Neural cell (in vitro differentiated cells): Measurements from ENCODE around the gene SIX2. TPM values are rescaled to one million over a fixed set of nuclear protein-coding genes. Genes with fewer than 3 reads are reported as not detected.

Experiments used
- H2AFZ ChIP-seq: fragments of 200-600, 300-800 bp; sonication (generic), shearing (Covaris generic); 2 replicates; pipeline ENCODE4 v1.6.0; 2014; ENCODE audit warnings: low read depth, mild to moderate bottlenecking, antibody characterized with exemption, low read length, moderate library complexity
- H3F3A ChIP-seq: fragments of 200-600 bp; shearing (Covaris generic); 2 replicates; pipeline ENCODE4 v1.6.1; 2016; ENCODE audit warnings: mild to moderate bottlenecking, moderate library complexity, mixed read lengths, antibody characterized with exemption, low read length; ENCODE audit not compliant: insufficient read depth, poor library complexity, severe bottlenecking
- H3K27ac ChIP-seq: fragments of 200-600, 300-800 bp; sonication (generic), shearing (Covaris generic); 2 replicates; pipeline ENCODE4 v1.5.1; 2014; ENCODE audit warnings: mild to moderate bottlenecking, low read length, moderate library complexity
- H3K27me3 ChIP-seq: fragments of 300-800, 200-600 bp; sonication (generic), shearing (Covaris generic); 2 replicates; pipeline ENCODE4 v1.6.0; 2014; ENCODE audit warnings: mild to moderate bottlenecking, low read depth, low read length, moderate library complexity; ENCODE audit not compliant: insufficient read depth
- H3K36me3 ChIP-seq: fragments of 300-800, 200-600 bp; sonication (generic), shearing (Covaris generic); 2 replicates; pipeline ENCODE4 v1.5.1; 2014; ENCODE audit warnings: mild to moderate bottlenecking, antibody characterized with exemption, low read length, moderate library complexity; ENCODE audit not compliant: insufficient read depth
- H3K4me2 ChIP-seq: fragments of 300-800, 200-600 bp; sonication (generic), shearing (Covaris generic); 2 replicates; pipeline ENCODE4 v1.6.0; 2014; ENCODE audit warnings: mild to moderate bottlenecking, low read length
- H3K4me3 ChIP-seq: fragments of 300-800, 200-600 bp; sonication (generic), shearing (Covaris generic); 2 replicates; pipeline ENCODE4 v1.5.1; 2014; ENCODE audit warnings: mild to moderate bottlenecking, low read length, moderate library complexity
- H3K79me2 ChIP-seq: fragments of 200-600 bp; shearing (Covaris generic); replicated peaks from 2 replicates; pipeline ENCODE4 v1.6.0; 2014; ENCODE audit warnings: mild to moderate bottlenecking, low read length, moderate library complexity; ENCODE audit not compliant: insufficient read depth
- H3K9ac ChIP-seq: fragments of 300-800, 200-600 bp; sonication (generic), shearing (Covaris generic); 2 replicates; pipeline ENCODE4 v1.6.1; 2016; ENCODE audit warnings: mild to moderate bottlenecking, low read length, mixed read lengths
- H3K9me2 ChIP-seq: fragments of 200-600 bp; shearing (Covaris generic); 2 replicates; pipeline ENCODE4 v1.6.1; 2016; ENCODE audit warnings: mild to moderate bottlenecking, low read length, mixed read lengths; ENCODE audit not compliant: insufficient read depth
- H3K9me3 ChIP-seq: fragments of 200-600, 300-800 bp; sonication (generic), shearing (Covaris generic); 2 replicates; pipeline ENCODE4 v1.6.1; 2016; ENCODE audit warnings: mild to moderate bottlenecking, mixed run types, low read length, moderate library complexity, mixed read lengths
- H4K20me1 ChIP-seq: fragments of 200-600 bp; shearing (Covaris generic); 2 replicates; pipeline ENCODE4 v1.6.1; 2016; ENCODE audit warnings: mild to moderate bottlenecking, mixed run types; ENCODE audit not compliant: insufficient read depth
- EP300 ChIP-seq: fragments of 450-650 bp; conservative IDR thresholded peaks from 2 replicates; pipeline ENCODE4 v1.6.1; 2014; ENCODE audit warnings: antibody characterized with exemption, mild to moderate bottlenecking, moderate library complexity; ENCODE audit not compliant: poor library complexity, severe bottlenecking
- EZH2 ChIP-seq: fragments of 200-600, 300-800 bp; shearing (Covaris generic), sonication (generic); IDR thresholded peaks from 2 replicates; pipeline ENCODE4 v1.6.1; 2014; ENCODE audit warnings: antibody characterized with exemption, low read length, borderline replicate concordance, mild to moderate bottlenecking; ENCODE audit not compliant: insufficient read depth, poor library complexity, severe bottlenecking
- MXI1 ChIP-seq: fragments of 450-650 bp; conservative IDR thresholded peaks from 2 replicates; pipeline ENCODE4 v1.6.1; 2014; ENCODE audit warnings: antibody characterized with exemption, mild to moderate bottlenecking; ENCODE audit not compliant: poor library complexity, severe bottlenecking
- POLR2AphosphoS5 ChIP-seq: IDR thresholded peaks from 2 replicates; pipeline ENCODE4 v1.6.1; 2012
- RAD21 ChIP-seq: fragments of 450-650 bp; conservative IDR thresholded peaks from 2 replicates; pipeline ENCODE4 v1.6.1; 2014; ENCODE audit warnings: antibody characterized with exemption, mild to moderate bottlenecking, moderate library complexity
- SMC3 ChIP-seq: fragments of 450-650 bp; conservative IDR thresholded peaks from 2 replicates; pipeline ENCODE4 v1.6.1; 2014; ENCODE audit warnings: antibody characterized with exemption, mild to moderate bottlenecking, moderate library complexity; ENCODE audit not compliant: poor library complexity
- TAF1 ChIP-seq: IDR thresholded peaks from 2 replicates; pipeline ENCODE4 v1.6.1; 2012; ENCODE audit warnings: low read depth
- polyA plus RNA-seq: library from polyadenylated mRNA; depleted of rRNA; stranded (reverse); fragments of >200 nt; gene quantifications from 2 replicates; pipeline ENCODE4 v1.2.3, GENCODE V29; 2014
- TF ChIP-seq, protein P1 (sequence below): IDR thresholded peaks from 2 replicates; pipeline ENCODE4 v1.6.1; 2012; ENCODE audit warnings: borderline replicate concordance
- TF ChIP-seq, protein P2 (sequence below): fragments of 450-650 bp; IDR thresholded peaks from 2 replicates; pipeline ENCODE4 v1.5.1; 2014; ENCODE audit warnings: antibody characterized with exemption, mild to moderate bottlenecking, moderate library complexity; ENCODE audit not compliant: poor library complexity, severe bottlenecking

Gene SIX2
- polyA plus RNA-seq, 1 donor from 2014 or later: 0.16 TPM

DNA sequence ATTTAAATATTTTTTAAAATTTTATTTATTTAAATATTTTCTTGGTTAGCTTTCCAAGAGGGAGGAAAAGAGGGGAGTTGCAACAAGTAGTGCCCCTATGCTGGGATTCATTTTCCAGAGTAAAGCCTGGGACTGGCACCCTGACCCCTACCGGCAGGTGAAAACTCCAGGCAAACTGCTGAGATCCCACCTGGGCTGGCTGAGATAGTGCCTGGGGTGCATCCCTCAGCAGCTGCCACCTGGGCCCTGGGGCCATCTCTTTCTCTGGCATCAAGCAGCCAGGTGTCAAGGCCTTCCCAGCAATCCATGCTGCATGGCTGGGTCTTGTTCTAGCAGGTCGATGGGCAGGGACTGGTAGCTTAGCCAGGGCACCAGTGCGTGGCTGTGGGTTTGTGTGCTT, 6.6 kb downstream of the SIX2 start (continued):
- TF ChIP-seq, protein P1, sequence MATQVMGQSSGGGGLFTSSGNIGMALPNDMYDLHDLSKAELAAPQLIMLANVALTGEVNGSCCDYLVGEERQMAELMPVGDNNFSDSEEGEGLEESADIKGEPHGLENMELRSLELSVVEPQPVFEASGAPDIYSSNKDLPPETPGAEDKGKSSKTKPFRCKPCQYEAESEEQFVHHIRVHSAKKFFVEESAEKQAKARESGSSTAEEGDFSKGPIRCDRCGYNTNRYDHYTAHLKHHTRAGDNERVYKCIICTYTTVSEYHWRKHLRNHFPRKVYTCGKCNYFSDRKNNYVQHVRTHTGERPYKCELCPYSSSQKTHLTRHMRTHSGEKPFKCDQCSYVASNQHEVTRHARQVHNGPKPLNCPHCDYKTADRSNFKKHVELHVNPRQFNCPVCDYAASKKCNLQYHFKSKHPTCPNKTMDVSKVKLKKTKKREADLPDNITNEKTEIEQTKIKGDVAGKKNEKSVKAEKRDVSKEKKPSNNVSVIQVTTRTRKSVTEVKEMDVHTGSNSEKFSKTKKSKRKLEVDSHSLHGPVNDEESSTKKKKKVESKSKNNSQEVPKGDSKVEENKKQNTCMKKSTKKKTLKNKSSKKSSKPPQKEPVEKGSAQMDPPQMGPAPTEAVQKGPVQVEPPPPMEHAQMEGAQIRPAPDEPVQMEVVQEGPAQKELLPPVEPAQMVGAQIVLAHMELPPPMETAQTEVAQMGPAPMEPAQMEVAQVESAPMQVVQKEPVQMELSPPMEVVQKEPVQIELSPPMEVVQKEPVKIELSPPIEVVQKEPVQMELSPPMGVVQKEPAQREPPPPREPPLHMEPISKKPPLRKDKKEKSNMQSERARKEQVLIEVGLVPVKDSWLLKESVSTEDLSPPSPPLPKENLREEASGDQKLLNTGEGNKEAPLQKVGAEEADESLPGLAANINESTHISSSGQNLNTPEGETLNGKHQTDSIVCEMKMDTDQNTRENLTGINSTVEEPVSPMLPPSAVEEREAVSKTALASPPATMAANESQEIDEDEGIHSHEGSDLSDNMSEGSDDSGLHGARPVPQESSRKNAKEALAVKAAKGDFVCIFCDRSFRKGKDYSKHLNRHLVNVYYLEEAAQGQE: no peak

DNA sequence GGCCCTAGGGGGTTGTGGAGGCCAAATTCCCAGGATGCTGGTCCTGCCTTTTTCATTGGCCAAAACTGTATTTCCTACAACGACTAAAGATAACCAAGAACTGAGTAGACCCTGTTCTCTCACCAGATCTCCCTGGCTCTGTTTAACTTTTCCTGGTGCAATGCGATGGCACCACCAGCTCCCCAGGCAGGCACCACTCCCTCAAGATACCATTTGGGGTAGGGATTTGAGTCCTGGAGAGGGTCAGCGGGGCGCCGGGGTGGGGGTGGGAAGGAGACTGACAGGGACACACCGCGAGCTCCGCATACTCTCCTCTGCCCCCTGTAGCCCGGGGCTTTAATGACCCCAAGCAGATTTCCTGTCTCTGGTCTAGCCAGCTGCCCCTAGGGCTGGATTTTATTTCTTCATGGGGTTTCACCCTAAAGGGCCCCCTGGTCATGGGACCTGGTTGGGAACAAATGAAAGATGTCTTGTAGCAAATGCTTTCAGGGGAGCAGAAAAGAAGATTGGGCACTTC, 7.3 kb downstream of the SIX2 start:
- H3K79me2 ChIP-seq: no peaks in the 10 kb centered on the region
- no peak overlapping the region for H3K4me2 ChIP-seq
- H3K27me3 ChIP-seq: peaks cover 91% of the 10 kb centered on the region
- H3K36me3 ChIP-seq: no peaks in the 10 kb centered on the region
- no peaks in the 10 kb centered on the region for H3K9me3 ChIP-seq
- no peak overlapping the region for H2AFZ ChIP-seq
- H3K4me3 ChIP-seq: no peak overlapping the region
- H4K20me1 ChIP-seq: no peaks in the 10 kb centered on the region
- no peaks in the 10 kb centered on the region for H3F3A ChIP-seq
- TF ChIP-seq, protein P1: no peak
- TF ChIP-seq MXI1 (no peak), EZH2 (no peak), EP300 (no peak), TAF1 (no peak), SMC3 (no peak), POLR2AphosphoS5 (no peak), RAD21 (no peak)
- TF ChIP-seq, protein P2, sequence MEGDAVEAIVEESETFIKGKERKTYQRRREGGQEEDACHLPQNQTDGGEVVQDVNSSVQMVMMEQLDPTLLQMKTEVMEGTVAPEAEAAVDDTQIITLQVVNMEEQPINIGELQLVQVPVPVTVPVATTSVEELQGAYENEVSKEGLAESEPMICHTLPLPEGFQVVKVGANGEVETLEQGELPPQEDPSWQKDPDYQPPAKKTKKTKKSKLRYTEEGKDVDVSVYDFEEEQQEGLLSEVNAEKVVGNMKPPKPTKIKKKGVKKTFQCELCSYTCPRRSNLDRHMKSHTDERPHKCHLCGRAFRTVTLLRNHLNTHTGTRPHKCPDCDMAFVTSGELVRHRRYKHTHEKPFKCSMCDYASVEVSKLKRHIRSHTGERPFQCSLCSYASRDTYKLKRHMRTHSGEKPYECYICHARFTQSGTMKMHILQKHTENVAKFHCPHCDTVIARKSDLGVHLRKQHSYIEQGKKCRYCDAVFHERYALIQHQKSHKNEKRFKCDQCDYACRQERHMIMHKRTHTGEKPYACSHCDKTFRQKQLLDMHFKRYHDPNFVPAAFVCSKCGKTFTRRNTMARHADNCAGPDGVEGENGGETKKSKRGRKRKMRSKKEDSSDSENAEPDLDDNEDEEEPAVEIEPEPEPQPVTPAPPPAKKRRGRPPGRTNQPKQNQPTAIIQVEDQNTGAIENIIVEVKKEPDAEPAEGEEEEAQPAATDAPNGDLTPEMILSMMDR: no peak
- H3K27ac ChIP-seq: no peak overlapping the region
- no peak overlapping the region for H3K9ac ChIP-seq
- no peaks in the 10 kb centered on the region for H3K9me2 ChIP-seq
